Measurements from ENCODE around the gene CUL9. TPM values are rescaled to one million over a fixed set of nuclear protein-coding genes. Genes with fewer than 3 reads are reported as not detected.

CUL9 gene
- polyA plus RNA-seq, 3 donors = 2.9 to 68.8 (median 3.8) TPM

- H3K79me2 ChIP-seq (ENCODE audit: insufficient read depth, low read length) = no peaks in the 10 kb centered on the region
- H3K27me3 ChIP-seq (ENCODE audit: control insufficient read depth in 2 of 2, insufficient read depth in 2 of 2, low read length in 2 of 2) = peaks cover 49 to 68% of the 10 kb centered on the region in 2 donors
- H3K9ac ChIP-seq (ENCODE audit: insufficient read depth, low read length, poor library complexity, severe bottlenecking) = no peak within 1 kb of the TSS
- peaks cover 20 to 26% (median 25%) of the 10 kb centered on the region in 3 donors for H3K27me3 Mint-ChIP-seq (ENCODE audit: low read depth in 3 of 3)
- H4K20me1 ChIP-seq (ENCODE audit: insufficient read depth, low read length) = no peaks in the 10 kb centered on the region
- H3K36me3 Mint-ChIP-seq = no peaks in the 10 kb centered on the region
- H3K9me3 ChIP-seq (replicated peaks in 1 of 2; ENCODE audit: control insufficient read depth in 1 of 2, insufficient read depth in 1 of 2, low read length in 2 of 2) = peaks cover 0 to 6% of the 10 kb centered on the region in 2 donors
- no peak within 1 kb of the TSS for H3K4me3 Mint-ChIP-seq
- peaks cover 18% of the 10 kb centered on the region for H3K4me1 Mint-ChIP-seq
- intact Hi-C loops (cut with micrococcal nuclease) = loop anchor here in 1 of 2 donors (10.0 kb wide), 1 partner anchor 68 kb away; the partner anchor contains the start of gene SRF
- peaks cover 4 to 12% (median 8%) of the 10 kb centered on the region in 7 donors for H3K9me3 Mint-ChIP-seq
- TF ChIP-seq CTCF (IDR thresholded peaks at IDR 0.05) = no peak
- H3K4me3 ChIP-seq (replicated peaks in 1 of 3; ENCODE audit: low read depth in 2 of 3, low read length in 3 of 3) = no peak within 1 kb of the TSS
- WGBS (ENCODE audit: insufficient coverage) = 14% methylated on average over 47 of the region's 47 CpGs
- no peak within 1 kb of the TSS for H2AFZ ChIP-seq (ENCODE audit: insufficient read depth, low read depth, low read length, poor library complexity, severe bottlenecking)
- H3K27ac Mint-ChIP-seq = no peak within 1 kb of the TSS
- no peak within 1 kb of the TSS for H3K27ac ChIP-seq (ENCODE audit: low read depth in 1 of 2, low read length in 2 of 2)
- peaks cover 13 to 19% of the 10 kb centered on the region in 2 donors for H3K4me1 ChIP-seq (ENCODE audit: control insufficient read depth in 1 of 2, insufficient read depth in 2 of 2, low read length in 2 of 2)
- H3K36me3 ChIP-seq (replicated peaks in 1 of 2; ENCODE audit: control insufficient read depth in 1 of 2, insufficient read depth in 2 of 2, low read length in 2 of 2) = no peaks in the 10 kb centered on the region
- no peak for DNase-seq
- no peak within 1 kb of the TSS for H3K4me2 ChIP-seq (replicated peaks; ENCODE audit: extremely low read depth, low read length, poor library complexity, severe bottlenecking)
These were observed 61.1 kb downstream of the CUL9 start, which contains the start of gene TTBK1 for GRCh38 chr6:43242908-43243663. Gene TTBK1, plus strand, starts transcription at chr6:43243481. Its CDS starts 3,180 bp downstream, at chr6:43246661.

GRCh38 chr6:43243664-43244321, 61.8 kb downstream of the CUL9 start:
- H4K20me1 ChIP-seq (ENCODE audit: insufficient read depth, low read length) = no peaks in the 10 kb centered on the region
- DNase-seq = no peak
- intact Hi-C loops (cut with micrococcal nuclease) = loop anchor here in 1 of 2 donors (10.0 kb wide), 1 partner anchor 69 kb away; the partner anchor contains the start of gene SRF
- peaks cover 19% of the 10 kb centered on the region for H3K4me1 Mint-ChIP-seq
- no peak overlapping the region for H3K27ac ChIP-seq (ENCODE audit: low read depth in 1 of 2, low read length in 2 of 2)
- H3K27ac Mint-ChIP-seq = no peak overlapping the region
- H3K9me3 ChIP-seq (replicated peaks in 1 of 2; ENCODE audit: control insufficient read depth in 1 of 2, insufficient read depth in 1 of 2, low read length in 2 of 2) = peaks cover 0 to 6% of the 10 kb centered on the region in 2 donors
- no peaks in the 10 kb centered on the region for H3K36me3 Mint-ChIP-seq
- H3K9me3 Mint-ChIP-seq = peaks cover 4 to 12% (median 5%) of the 10 kb centered on the region in 7 donors
- H3K27me3 Mint-ChIP-seq (ENCODE audit: low read depth in 3 of 3) = peaks cover 17 to 30% (median 25%) of the 10 kb centered on the region in 3 donors
- no peak overlapping the region for H3K4me2 ChIP-seq (replicated peaks; ENCODE audit: extremely low read depth, low read length, poor library complexity, severe bottlenecking)
- peaks cover 13 to 21% of the 10 kb centered on the region in 2 donors for H3K4me1 ChIP-seq (ENCODE audit: control insufficient read depth in 1 of 2, insufficient read depth in 2 of 2, low read length in 2 of 2)
- H3K36me3 ChIP-seq (replicated peaks in 1 of 2; ENCODE audit: control insufficient read depth in 1 of 2, insufficient read depth in 2 of 2, low read length in 2 of 2) = no peaks in the 10 kb centered on the region
- no peak for TF ChIP-seq CTCF (IDR thresholded peaks at IDR 0.05)
- H3K9ac ChIP-seq (ENCODE audit: insufficient read depth, low read length, poor library complexity, severe bottlenecking) = no peak overlapping the region
- no peak overlapping the region for H3K4me3 Mint-ChIP-seq
- no peaks in the 10 kb centered on the region for H3K79me2 ChIP-seq (ENCODE audit: insufficient read depth, low read length)
- H3K27me3 ChIP-seq (ENCODE audit: control insufficient read depth in 2 of 2, insufficient read depth in 2 of 2, low read length in 2 of 2) = peaks cover 46 to 70% of the 10 kb centered on the region in 2 donors
- WGBS (ENCODE audit: insufficient coverage) = 39% methylated on average over 36 of the region's 37 CpGs
- no peak overlapping the region for H3K4me3 ChIP-seq (replicated peaks in 1 of 3; ENCODE audit: low read depth in 2 of 3, low read length in 3 of 3)
- no peak overlapping the region for H2AFZ ChIP-seq (ENCODE audit: insufficient read depth, low read depth, low read length, poor library complexity, severe bottlenecking)

Data from CD14-positive monocyte (primary cell).